ENCODE results near the gene SYNGR3. TPM values are rescaled to one million over a fixed set of nuclear protein-coding genes. Genes with fewer than 3 reads are reported as not detected.

SYNGR3 gene
- total RNA-seq, 4 donors from 2014 or later, result 0.38 to 1.0 (median 1.0) TPM; not detected in 1

DNA sequence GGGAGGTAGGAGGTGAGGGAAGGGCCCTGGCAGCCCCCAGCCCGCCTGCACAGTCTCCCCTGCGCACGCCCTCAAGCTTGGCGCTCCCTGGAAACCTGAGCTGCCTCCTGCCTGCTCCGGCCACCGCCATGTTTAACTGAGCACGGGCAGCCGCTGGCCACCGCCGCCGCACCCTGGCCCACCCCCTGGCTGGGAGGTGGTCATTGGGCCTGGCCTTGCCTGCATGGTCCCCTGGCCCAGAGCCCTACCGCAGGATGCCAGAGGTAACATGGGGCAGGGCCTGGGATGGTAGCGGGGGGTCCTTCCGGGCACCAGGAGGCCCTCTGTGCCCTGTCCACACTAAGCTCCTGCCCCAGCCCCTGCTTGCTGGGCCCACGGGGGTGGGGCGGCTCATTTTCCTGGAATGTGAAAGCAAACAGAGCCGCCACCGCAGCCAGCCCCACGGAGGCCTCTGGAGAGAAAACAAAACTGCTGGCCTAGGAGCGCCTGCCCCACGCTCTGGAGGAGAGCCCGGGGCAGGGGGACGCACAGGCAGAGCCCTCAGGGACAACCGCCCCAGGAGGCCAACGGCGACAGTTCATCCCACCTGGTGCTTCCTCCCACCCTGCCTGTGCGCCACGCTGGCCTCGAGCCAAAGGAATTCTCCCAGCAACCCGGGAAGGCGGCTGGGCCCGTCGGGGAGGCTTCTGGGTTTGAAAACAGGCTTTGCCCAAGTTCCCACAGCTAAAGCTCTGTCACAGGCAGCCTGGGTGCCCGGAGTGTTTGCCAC, 45.8 kb downstream of the SYNGR3 start:
- TF ChIP-seq POLR2A (IDR thresholded peaks at IDR 0.05), result no peak
- no peak for TF ChIP-seq CTCF (IDR thresholded peaks at IDR 0.05)
- Histone ChIP-seq H3K27ac (peak overlapping the region; percentile 71 to 92 (median 85)), H3K27me3 (no peaks in the 10 kb centered on the region), H3K4me1 (peaks cover 61 to 97% (median 74%) of the 10 kb centered on the region in 3 donors), H3K9me3 (no peaks in the 10 kb centered on the region), H3K4me3 (peak overlapping the region in 3 of 4 donors; percentile 11 to 52 (median 21)), H3K36me3 (peaks cover 0 to 5% (median 0%) of the 10 kb centered on the region in 3 donors)
- WGBS, 2 donors, result 100% methylated on average over 5 of the region's 34 CpGs; no CpG with 5 or more reads in 1 of the 2 donors
- intact Hi-C loops (cut with DNase I), result no loop called here
- DNase-seq, result no peak

GRCh38 chr16:2036200-2036966, 46.6 kb downstream of the SYNGR3 start:
- 84 to 92% methylated on average over 12 to 16 of the region's 47 CpGs for WGBS, 2 donors
- H3K27me3 ChIP-seq, result no peaks in the 10 kb centered on the region
- peaks cover 58 to 97% (median 71%) of the 10 kb centered on the region in 3 donors for H3K4me1 ChIP-seq
- DNase-seq, result no peak
- no peaks in the 10 kb centered on the region for H3K9me3 ChIP-seq
- peak overlapping the region; percentile 71 to 92 (median 85) for H3K27ac ChIP-seq
- H3K36me3 ChIP-seq, result peaks cover 0 to 5% (median 0%) of the 10 kb centered on the region in 3 donors
- intact Hi-C loops (cut with DNase I), result no loop called here
- peak overlapping the region in 3 of 4 donors; percentile 11 to 52 (median 21) for H3K4me3 ChIP-seq
- no peak for TF ChIP-seq POLR2A (IDR thresholded peaks at IDR 0.05)

DNA sequence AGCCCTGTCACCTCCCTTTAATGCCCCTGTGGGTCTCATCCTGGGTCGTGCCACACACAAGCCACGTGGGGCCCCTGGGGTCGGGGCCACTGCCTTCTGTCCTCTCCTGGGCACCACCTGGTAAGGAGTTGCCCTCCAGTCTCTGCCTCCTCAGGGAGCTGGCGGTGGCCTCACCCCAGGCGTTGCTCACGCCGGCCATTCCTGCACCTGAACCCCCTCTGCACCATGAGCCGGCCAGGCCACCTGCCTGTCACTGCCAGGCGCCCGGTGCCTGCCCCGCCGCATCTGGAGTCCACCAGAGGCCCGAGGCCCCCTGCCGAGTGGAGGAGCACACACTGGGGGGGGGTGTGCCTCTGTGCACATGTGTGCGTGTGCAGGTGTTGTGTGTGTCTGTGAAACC, 47.3 kb downstream of the SYNGR3 start:
- H3K4me3 ChIP-seq, result no peak overlapping the region
- H3K27ac ChIP-seq, result peak overlapping the region; percentile 71 to 92 (median 85)
- H3K27me3 ChIP-seq, result no peaks in the 10 kb centered on the region
- TF ChIP-seq CTCF (IDR thresholded peaks at IDR 0.05), result no peak
- TF ChIP-seq POLR2A (IDR thresholded peaks at IDR 0.05), result no peak
- no peak for DNase-seq
- WGBS, 2 donors, result 87% methylated on average over 3 of the region's 15 CpGs; no CpG with 5 or more reads in 1 of the 2 donors
- intact Hi-C loops (cut with DNase I), result no loop called here
- peaks cover 0 to 5% (median 0%) of the 10 kb centered on the region in 3 donors for H3K36me3 ChIP-seq
- H3K4me1 ChIP-seq, result peaks cover 56 to 97% (median 75%) of the 10 kb centered on the region in 3 donors
- no peaks in the 10 kb centered on the region for H3K9me3 ChIP-seq

GRCh38 chr16:2037647-2038381, 48.0 kb downstream of the SYNGR3 start:
- DNase-seq, result no peak
- TF ChIP-seq CTCF (IDR thresholded peaks at IDR 0.05), result no peak
- TF ChIP-seq POLR2A (IDR thresholded peaks at IDR 0.05), result no peak
- intact Hi-C loops (cut with DNase I), result no loop called here
- Histone ChIP-seq H3K27me3 (no peaks in the 10 kb centered on the region), H3K36me3 (peaks cover 0 to 5% (median 0%) of the 10 kb centered on the region in 3 donors), H3K4me1 (peaks cover 60 to 97% (median 80%) of the 10 kb centered on the region in 3 donors), H3K9me3 (no peaks in the 10 kb centered on the region), H3K4me3 (peak overlapping the region in 1 of 4 donors; percentile 21), H3K27ac (peak overlapping the region; percentile 48 to 92 (median 85))
- WGBS, 2 donors, result 86 to 88% methylated on average over 9 to 14 of the region's 29 CpGs

Measured in esophagus squamous epithelium (tissue), 5 donors.